ENCODE measurements around the gene IFT20.
"Not testable (repeated sequence)": the region's sequence is repeated elsewhere in the genome, so short reads cannot be mapped to it uniquely, and the experiment has no call there.

IFT20 gene

DNA sequence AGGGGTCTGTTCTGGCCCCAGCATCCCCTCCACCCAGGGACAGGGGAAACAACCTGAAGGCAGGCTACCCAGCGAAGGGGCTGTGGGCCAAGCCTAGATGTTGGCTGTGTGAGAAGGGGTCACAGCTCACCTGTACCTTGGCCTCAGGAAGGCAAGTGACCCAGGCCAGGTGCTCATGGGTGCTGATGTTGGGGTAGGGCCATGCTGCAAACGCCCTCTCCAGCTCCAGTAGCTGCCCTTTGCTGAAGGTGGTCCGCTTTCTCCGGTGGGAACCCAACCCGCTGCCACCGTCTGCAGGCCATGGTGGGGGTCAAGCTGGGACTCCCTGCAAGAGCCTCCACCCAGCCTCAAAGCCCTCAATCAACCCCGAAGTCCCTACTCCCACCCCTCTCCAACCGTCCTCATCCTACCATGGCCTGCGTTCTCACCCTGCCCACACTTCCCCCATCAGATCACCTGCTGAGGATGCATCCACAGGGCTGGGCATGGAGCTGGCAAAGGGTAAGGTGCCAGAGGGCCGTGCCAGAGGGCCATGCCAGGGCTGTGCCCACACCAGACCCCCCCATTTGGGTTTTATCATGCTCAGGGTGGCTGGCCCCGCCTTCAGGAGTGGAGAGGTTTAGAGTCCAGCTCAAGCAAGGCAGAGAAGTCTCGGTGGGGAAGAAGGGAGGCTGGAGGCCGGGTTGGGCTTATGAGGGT is 29.5 kb upstream of the IFT20 start, which contains the start of gene SEBOX:
Gene SEBOX (minus strand): TSS at position 535 of the 699 bp plus-strand sequence. CDS start 48 bp downstream, at position 487.
- DNase-seq (ENCODE audit: low spot score) = no peak

DNA sequence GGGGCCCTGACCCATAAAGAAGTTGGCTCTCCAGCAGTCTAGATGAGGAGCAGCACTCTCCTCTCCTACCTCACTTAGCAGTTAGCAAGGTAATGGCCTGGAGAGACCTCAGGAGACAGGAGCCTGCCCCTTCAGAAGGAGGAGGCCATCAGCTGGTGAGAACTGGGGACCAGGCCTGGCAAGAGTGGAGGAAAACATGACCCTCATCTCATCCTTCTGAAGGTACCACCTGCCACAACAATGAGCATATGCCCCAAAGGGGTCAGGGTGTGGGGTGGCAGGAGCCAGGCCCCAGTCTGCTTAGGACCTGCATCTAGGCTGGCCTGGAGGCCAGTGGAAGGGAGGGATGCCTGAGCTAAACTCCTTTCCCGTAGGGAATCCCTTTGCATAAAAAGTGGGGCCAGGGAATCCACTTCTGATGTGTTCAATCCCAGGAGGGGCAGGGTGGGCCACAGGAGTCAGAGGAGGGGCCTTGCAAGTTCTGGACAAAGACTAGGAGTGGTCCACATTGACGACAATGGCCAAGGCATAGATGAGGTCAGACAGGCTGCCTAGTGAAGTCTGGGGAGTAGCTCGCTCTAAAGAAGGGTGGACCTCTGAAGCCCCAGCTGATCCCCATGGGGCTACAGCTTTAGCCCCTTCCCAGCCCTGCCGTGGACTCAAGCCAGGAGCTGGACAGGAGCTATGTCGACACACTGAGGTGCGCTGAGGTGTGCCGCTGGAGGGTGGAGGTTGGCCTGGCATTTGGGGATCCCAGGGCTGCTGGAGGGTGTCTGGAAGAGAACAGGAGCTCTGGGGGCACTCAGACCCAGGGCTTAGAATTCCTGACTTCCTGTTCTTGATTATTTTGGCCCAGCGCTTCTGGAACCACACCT is 28.7 kb upstream of the IFT20 start:
- no peak for DNase-seq (ENCODE audit: low spot score)

DNA sequence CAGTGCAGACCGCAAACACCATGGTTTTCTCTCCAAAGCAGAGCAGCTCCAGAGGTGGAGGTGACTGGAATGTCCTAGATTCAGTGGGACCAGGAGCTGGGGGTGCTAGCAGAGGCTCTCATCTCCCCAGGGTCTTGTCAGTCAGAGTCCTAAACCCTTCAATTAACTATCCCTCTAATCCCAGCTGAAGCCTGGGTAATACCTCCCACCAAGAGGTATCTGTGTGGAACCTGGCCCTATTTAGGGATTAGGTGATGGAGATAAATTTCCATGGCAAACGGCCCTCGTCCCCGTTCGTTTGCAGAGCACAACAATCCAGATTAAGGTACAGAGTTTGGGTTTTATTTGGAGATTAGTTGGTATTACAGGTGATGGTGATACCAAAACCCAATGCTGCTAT is 27.9 kb upstream of the IFT20 start:
- no peak for DNase-seq (ENCODE audit: low spot score)

DNA sequence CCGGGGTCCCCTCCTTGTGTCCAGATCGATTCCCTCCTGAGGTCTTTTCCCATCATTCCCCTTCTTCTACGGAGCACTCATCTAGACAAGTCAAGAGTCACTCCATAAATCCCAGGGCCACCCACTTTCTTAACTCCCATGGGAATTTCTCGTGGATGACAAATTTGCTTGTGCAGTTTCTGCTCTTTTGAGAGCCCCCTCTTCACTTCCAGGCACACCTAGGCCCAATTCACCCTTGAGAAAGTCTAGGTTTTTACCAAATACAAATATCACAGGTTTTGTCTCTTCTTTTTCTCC is 22.6 kb upstream of the IFT20 start:
- no peak for DNase-seq (ENCODE audit: low spot score)

DNA sequence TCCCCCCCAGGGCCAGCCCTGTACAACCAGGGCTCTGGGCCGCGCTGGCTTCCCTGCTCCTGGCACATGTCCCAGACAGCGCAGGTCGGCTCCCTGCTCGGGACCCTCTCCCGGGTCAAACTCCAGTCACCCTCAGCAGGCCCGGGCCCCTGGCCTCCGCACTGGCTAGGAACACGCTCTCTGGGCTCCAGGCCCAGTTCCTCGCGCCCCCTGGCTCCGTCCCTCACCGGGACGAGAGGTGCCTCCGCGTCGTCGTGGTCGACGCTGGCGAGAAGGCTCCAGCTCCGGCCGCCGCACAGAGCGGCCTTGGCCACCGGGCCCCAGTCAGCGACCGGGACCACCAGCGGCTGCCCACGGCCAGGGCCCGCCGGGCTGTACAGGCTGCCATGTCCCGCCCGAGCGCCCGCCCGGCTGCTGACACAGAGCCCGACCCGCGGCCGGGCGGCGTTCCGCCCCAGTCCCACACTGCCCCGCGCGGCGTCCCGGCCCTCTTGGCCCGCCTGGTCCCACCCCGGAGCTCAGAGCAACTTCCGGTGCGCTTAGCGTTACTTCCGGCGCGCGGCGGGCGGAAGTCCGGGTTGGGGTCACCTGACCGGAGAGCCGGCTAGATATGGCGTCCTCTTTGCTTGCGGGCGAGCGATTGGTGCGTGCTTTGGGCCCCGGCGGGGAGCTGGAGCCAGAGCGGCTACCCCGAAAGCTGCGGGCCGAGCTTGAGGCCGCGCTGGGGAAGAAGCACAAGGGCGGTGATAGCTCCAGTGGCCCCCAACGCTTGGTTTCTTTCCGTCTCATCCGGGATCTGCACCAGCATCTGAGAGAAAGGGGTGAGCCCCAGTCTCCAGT is 22.0 kb upstream of the IFT20 start, which contains the start of gene POLDIP2:
Gene POLDIP2 (minus strand): TSS at position 467 of the 840 bp plus-strand sequence. CDS start 79 bp downstream, at position 388.
- DNase-seq (ENCODE audit: low spot score) = peak; percentile 90

DNA sequence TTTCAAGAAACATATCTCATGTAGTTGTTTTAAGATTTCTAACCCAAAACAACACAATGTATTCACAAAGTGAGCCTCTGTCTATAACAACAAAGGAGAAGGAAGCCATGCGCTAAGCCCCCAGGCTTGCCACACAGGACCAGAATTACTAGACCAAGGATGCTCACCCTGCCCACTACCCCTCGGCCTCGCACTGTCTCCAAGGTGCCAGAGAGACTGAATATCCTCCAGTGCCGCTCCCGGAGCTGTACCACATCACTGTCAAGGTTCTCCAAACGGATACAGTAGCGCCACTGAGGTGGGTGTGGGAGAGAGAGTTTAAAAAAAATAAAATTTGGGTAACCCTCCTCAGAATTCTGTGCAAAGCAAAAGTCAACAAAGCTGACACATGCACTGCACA is 15.0 kb upstream of the IFT20 start:
- no peak for DNase-seq (ENCODE audit: low spot score)

DNA sequence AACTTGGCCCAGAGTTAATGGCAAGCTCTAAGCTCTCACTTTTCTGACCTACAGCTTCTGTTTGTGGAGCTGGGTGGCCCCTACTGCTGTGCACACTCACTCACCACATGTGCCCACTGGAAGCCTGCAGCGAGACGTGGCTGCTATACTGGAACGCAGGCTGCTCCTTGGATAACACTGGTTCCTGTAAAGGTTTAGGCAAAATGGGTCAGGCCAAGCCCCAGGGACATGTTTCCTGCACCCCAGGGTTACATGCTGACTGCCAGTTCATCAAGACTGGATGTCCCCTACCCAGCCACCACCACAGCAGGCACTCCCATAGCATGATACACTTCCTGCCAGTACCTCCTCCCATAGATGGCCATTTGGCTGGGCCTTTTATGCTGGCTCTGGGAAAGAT is 13.7 kb upstream of the IFT20 start:
- no peak for DNase-seq (ENCODE audit: low spot score)

DNA sequence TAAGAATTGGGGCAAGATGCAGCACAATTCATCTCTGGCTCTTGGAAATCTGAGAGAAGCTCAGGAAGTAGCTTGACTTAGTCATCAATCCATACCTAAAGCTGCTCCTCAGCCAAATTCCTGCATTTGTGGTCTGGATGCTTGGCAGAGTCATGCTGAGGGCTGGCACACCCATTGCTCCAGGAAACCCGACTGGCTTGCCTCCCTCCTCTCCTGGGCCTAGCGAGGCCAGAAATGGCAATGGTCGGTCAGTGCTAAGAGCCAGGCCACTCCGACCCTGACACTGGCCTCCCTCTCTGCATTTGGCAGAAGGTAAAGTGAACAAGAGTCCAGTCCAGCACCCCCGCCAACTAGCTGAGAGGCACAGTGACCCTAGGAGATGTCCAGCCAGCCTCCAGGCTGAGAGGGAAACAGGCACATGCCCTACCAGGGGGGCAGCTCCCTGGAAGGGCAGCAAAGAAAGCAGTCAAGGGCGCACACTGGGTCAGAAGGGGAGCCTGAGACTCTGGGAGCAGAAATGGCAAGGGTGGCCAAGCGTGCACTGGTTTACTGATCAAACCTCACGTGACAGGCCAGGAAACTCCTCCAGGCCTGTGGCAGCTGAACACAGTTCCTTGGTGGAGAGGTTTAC is 12.1 kb upstream of the IFT20 start:
- DNase-seq (ENCODE audit: low spot score) = no peak

DNA sequence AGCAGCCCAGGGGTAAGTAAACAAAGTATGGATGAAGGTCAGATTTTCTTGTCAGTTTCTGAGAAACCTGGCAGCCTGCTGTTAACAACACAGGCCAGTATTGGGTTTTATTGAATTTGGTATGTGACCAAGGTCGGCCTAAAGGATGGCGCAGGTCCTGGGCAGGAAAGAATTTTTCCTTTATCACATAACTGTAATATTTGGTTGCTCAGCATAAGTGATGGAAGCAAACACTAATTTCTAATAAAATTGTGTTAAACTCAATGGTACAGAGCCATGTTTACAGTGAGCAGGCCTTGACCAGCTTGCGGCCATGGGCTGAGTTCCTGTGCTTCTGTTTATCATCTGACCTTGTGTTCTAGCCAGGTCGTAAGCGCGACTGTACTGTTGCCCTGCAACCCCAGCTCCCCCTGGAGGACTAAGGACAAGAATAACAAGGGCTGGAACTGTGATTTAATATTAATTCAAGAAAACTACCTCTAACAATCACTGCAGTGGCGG is 11.5 kb upstream of the IFT20 start:
- no peak for DNase-seq (ENCODE audit: low spot score)

DNA sequence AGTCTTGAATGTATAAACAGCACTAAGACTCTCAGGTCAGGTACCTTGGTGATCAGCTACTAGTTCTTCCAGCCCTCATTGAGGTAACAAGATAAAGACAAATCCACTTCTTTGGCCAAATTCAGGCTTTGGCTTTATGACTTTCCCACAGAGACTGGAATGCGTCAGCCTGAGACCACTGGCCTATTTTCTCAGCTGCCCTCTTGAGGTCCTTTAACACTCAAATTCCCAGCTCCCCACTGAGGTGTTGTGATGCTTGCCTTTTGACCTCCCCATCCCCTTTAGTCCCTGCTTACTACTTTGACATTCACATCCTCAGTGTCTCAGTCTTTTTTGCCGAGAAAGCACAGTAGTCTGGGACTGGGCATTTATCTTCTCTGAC is 10.9 kb upstream of the IFT20 start:
- no peak for DNase-seq (ENCODE audit: low spot score)

DNA sequence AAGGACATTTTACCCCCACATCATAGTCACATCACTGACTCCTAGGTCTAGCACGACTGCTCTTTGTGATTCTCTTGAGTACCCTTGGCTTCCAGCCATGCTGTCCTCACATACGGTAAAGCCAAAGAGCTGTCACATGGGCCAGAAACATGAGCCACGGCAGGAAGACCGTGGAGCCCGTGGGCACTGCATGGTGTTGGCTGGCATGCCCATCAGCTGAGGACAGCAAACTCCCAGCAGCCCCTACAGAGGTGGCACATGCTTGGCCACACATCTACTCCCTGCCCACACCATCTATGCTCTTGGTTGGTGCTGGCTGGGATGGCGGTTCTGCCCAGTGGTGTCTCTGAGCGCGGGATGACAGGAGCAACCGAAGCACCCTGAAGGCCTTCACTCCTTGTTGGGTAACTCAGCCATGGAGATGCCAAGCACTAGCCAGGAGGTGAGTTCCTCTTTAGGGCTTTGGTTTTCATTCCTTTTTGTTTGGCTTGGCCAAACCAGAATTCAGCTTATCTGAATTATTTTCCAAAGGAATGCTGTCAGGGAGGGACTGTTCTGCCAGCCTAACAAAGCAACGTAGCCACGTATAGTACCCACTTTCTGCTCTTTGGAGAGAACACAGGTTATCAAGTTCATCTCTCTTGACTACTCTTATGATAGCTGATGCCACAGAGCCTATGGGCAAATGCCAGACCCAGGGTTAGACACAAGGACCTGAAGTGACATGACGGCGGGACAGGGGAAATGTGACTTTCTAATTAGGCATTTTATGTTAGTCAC is 10.3 kb upstream of the IFT20 start:
- DNase-seq (ENCODE audit: low spot score) = no peak

DNA sequence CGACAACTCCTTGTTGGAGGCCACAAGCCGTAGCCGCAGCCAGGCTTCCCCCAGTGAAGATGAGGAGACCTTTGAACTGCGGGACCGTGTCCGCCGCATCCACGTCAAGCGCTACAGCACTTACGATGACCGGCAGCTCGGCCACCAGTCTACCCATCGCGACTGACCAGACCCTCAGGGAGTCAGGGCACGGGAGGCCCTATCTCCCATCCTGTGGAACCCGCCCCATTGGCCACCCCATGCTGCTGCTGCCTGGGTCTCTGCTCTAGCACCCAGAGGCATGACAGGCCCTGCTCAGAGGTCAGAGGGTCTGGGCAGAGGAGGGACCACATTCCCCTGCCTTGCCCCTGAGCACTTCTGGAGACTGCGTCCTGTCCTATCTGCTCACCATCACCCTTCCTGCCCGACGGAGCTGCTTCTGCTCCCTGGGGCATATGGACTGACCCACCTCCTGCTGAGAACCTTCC is 9.2 kb upstream of the IFT20 start:
- DNase-seq (ENCODE audit: low spot score) = no peak

DNA sequence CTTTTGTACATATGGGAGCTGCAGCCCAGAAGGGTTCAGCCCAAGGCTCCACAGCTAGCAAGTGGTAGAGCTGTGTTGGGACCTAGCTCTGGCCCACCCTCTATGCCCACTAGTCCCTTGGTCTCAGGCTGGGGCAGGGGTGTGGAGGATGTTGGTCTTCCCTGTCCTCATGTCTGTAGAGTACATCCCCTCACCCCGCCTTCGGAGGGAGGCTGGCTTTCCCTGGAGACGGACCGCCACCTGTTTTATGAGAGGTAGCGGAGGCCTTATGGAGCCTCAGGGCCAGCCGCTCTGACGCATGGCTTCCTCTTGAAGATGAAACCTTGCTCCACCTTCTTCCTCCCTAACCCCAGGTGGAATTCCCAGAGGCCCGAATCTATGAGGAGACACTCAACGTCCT is 8.7 kb upstream of the IFT20 start:
- no peak for DNase-seq (ENCODE audit: low spot score)

DNA sequence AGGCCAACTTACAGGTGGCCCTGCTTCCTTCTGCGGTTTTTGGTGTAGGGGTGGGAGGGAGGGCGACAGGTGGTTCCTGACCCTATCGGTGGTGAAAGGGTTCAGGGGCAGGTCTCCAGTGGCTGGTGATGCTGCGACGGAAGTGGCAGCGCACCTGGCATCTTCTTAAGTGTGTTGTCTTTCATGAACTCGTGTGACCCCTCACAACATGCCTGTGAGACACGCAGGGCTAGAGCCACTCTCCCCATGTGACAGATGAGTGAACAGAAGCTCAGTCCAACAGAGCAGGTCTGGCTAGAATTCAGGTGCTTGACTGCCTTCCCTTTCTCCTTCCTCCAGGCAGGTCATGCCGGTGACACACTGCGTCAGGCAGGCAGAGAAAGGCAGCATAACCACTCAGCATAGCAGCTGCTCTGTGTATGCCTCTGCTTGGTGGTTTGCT is 8.2 kb upstream of the IFT20 start:
- no peak for DNase-seq (ENCODE audit: low spot score)

DNA sequence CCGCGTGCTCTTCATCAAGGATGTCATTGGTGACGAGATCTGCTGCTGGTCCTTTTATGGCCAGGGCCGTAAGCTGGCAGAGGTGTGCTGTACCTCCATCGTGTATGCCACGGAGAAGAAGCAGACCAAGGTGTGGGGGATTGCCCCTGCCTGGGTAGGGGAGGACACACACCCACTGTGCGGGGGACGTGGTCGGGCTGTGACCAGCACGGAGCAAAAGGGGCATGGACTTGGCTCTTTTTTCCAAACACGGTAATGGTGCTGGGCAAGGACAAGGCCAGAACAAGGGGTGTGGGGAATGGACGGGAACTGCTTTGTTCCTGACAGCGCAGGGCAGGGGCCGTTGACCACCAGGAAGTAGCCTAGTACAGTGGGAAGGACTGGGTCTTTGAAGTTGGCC is 7.0 kb upstream of the IFT20 start:
- no peak for DNase-seq (ENCODE audit: low spot score)

DNA sequence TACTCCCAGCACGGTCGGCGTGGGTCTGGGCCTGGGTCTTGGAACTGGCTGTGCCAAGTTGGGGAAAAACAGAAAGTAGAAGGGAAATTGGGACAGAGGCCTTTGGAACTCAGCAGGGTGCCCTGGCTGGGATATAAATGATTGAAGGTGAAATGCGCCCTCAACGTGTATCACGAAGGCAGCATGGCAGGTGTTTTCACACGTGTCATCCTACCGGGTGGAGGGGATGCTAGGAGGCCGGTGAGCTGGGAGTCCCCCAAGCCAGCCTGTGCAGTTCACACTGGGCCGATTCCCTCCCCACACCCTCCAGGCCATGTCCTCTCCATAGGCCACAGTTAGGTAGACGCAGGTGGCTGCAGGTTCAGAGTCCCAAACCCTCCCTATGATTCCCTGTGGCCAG is 6.2 kb upstream of the IFT20 start:
- DNase-seq (ENCODE audit: low spot score) = no peak

DNA sequence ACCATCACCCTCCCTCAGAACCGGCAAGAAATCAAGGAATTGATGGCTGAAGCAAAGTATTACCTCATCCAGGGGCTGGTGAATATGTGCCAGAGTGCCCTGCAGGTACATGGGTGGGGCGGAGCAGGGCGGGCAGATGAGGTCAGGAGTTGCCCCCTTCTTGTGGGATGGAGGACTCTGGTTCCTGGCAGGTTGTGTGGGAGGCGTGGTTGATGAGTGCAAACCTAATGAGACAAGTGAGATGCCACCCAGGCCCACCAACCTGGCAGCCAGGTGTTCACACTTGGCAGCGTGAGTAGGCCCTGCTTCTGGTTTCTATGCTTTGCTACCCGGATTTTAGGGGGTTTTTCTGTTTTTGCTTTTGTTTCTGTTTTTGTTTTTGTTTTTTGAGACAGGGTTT is 5.1 kb upstream of the IFT20 start:
- no peak for DNase-seq (ENCODE audit: low spot score)

DNA sequence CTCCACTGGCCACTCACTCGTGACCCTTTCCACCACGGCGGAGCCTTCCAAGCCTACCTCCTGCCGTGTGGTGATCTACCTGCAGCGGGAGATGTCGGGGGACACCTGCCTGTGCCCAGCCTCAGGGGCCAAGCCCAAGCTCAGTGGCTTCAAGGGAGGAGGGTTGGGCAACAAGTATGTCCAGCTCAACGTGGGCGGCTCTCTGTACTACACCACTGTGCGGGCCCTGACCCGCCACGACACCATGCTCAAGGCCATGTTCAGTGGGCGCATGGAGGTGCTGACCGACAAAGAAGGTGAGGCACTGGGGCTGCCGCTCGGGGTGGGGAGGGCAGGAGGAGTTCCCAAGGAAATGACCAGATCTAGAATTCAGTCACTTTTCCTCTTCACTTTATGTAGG is 4.2 kb upstream of the IFT20 start:
- no peak for DNase-seq (ENCODE audit: low spot score)

DNA sequence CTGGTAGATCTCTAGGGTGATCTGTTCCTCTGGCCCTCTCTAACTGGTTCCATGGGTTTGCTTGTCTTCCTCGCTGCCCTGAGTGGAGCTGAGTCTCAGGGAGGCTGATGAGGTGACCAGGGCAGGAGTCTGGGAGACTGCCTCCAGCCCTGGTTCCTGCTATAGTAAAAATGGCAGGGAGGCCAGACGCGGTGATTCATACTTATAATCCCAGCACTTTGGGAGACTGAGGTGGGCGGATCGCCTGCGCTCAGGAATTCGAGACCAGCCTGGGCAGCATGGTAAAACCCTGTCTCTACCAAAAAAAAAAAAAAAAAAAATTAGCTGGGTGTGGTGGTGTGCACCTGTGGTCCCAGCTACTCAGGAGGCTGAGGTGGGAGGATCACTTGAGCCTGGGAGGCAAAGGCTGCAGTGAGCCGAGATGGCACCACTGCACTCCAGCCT is 3.5 kb upstream of the IFT20 start:
- DNase-seq (ENCODE audit: low spot score) = not testable (repeated sequence)

DNA sequence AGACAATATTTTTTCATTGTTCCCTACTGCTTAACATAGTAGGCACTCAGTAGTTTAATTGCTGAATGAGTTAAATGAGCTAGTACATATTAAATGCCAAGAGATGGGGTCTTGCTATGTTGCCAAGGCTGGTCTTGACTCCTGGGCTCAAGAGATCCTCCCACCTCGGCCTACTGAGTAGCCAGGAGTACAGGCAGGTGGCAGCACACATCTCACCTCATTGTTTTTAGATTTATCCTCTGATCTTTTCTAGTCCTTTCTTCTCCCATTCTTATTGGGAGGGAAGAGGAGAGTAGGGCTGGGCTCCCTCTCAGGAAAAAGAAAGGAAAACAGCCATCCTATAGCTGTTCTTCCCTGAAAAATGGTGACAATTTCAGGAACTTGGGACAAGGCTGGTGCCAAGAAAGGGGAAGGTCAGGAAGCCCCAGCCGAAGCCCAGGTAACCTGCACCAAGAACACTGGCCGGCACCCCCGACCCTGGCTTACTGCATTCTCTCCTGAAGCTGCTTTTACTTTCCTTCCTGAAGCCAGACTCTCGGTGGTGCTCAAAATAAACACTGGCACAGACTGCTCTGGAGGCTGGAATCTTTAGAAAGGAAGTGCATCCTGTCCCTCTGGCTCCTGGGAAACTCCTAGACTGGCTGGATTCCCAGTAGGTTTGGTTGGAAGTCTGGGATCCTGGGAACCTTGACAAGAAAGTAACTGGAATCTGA is 2.9 kb upstream of the IFT20 start:
- no peak for DNase-seq (ENCODE audit: low spot score)
